H9 (cell line): Measurements from ENCODE around the gene VASH2. TPM values are rescaled to one million over a fixed set of nuclear protein-coding genes. Genes with fewer than 3 reads are reported as not detected.

Experiments
- DNase-seq: peaks from one replicate; pipeline ENCODE4 v3.0.0-alpha.2; 2017
- H2AFZ ChIP-seq: one replicate; pipeline ENCODE4 v1.6.1; 2013; ENCODE audit warnings: mild to moderate bottlenecking, low read length, control low read depth, moderate library complexity
- H2AK5ac ChIP-seq: 2 replicates; pipeline ENCODE4 v1.6.1; 2013; ENCODE audit warnings: low read length, control low read depth, mixed read lengths; ENCODE audit not compliant: insufficient read length
- H2BK120ac ChIP-seq: one replicate; pipeline ENCODE4 v1.6.1; 2013; ENCODE audit warnings: low read depth, mild to moderate bottlenecking, low read length, control low read depth, inconsistent platforms; ENCODE audit not compliant: poor library complexity, severe bottlenecking
- H2BK12ac ChIP-seq: 2 replicates; pipeline ENCODE4 v1.6.1; 2013; ENCODE audit warnings: low read length, control low read depth, mixed read lengths, low read depth; ENCODE audit not compliant: insufficient read length
- H2BK15ac ChIP-seq: 2 replicates; pipeline ENCODE4 v1.6.1; 2013; ENCODE audit warnings: low read depth, low read length, control low read depth
- H2BK20ac ChIP-seq: one replicate; pipeline ENCODE4 v1.6.1; 2013; ENCODE audit warnings: low read depth, mild to moderate bottlenecking, low read length, control low read depth, inconsistent platforms; ENCODE audit not compliant: poor library complexity, severe bottlenecking
- H2BK5ac ChIP-seq: 2 replicates; pipeline ENCODE4 v1.6.1; 2013; ENCODE audit warnings: low read length, control low read depth, mixed read lengths; ENCODE audit not compliant: insufficient read length
- H3K14ac ChIP-seq: 2 replicates; pipeline ENCODE4 v1.6.1; 2013; ENCODE audit warnings: low read length, control low read depth; ENCODE audit not compliant: insufficient read depth
- H3K18ac ChIP-seq: 2 replicates; pipeline ENCODE4 v1.6.1; 2013; ENCODE audit warnings: low read depth, mild to moderate bottlenecking, mixed read lengths, low read length, control low read depth; ENCODE audit not compliant: insufficient read length
- H3K23ac ChIP-seq: 2 replicates; pipeline ENCODE4 v1.6.1; 2013; ENCODE audit warnings: low read length, control low read depth, mixed read lengths, low read depth; ENCODE audit not compliant: insufficient read length
- H3K23me2 ChIP-seq: 2 replicates; pipeline ENCODE4 v1.6.1; 2013; ENCODE audit warnings: low read depth, mild to moderate bottlenecking, mixed read lengths, low read length, control low read depth; ENCODE audit not compliant: insufficient read length, poor library complexity, severe bottlenecking
- H3K27ac ChIP-seq: 2 replicates; pipeline ENCODE4 v1.5.1; 2013; ENCODE audit warnings: low read length, control low read depth, mixed read lengths, low read depth; ENCODE audit not compliant: insufficient read length
- H3K27me3 ChIP-seq: 2 replicates; pipeline ENCODE4 v1.6.1; 2013; ENCODE audit warnings: low read length, control low read depth, inconsistent platforms; ENCODE audit not compliant: insufficient read depth
- H3K4ac ChIP-seq: 2 replicates; pipeline ENCODE4 v1.6.1; 2013; ENCODE audit warnings: low read depth, mild to moderate bottlenecking, control low read depth, inconsistent platforms, low read length, moderate library complexity
- H3K4me1 ChIP-seq: 2 replicates; pipeline ENCODE4 v1.6.1; 2013; ENCODE audit warnings: low read length, control low read depth, inconsistent platforms; ENCODE audit not compliant: insufficient read depth
- H3K4me2 ChIP-seq: 2 replicates; pipeline ENCODE4 v1.6.1; 2013; ENCODE audit warnings: low read length, control low read depth, mixed read lengths; ENCODE audit not compliant: insufficient read length, insufficient read depth
- H3K56ac ChIP-seq: 2 replicates; pipeline ENCODE4 v1.6.1; 2013; ENCODE audit warnings: low read depth, mild to moderate bottlenecking, mixed read lengths, low read length, control low read depth; ENCODE audit not compliant: insufficient read length
- H3K79me1 ChIP-seq: 2 replicates; pipeline ENCODE4 v1.6.1; 2013; ENCODE audit warnings: low read depth, mild to moderate bottlenecking, moderate library complexity, low read length, control low read depth, inconsistent platforms; ENCODE audit not compliant: insufficient read depth, poor library complexity, severe bottlenecking
- H3K79me2 ChIP-seq: 2 replicates; pipeline ENCODE4 v1.6.1; 2013; ENCODE audit warnings: low read length, control low read depth, inconsistent platforms; ENCODE audit not compliant: insufficient read depth
- H3K9ac ChIP-seq: 2 replicates; pipeline ENCODE4 v1.6.1; 2013; ENCODE audit warnings: low read length, control low read depth, mixed read lengths; ENCODE audit not compliant: insufficient read length; ENCODE audit errors: extremely low read depth
- H3K9me3 ChIP-seq: one replicate; pipeline ENCODE4 v1.6.1; 2013; ENCODE audit warnings: low read depth, low read length, inconsistent platforms; ENCODE audit not compliant: control insufficient read depth
- H3T11ph ChIP-seq: one replicate; pipeline ENCODE4 v1.6.1; 2013; ENCODE audit warnings: mild to moderate bottlenecking, low read length, control low read depth, inconsistent platforms
- H4K20me1 ChIP-seq: one replicate; pipeline ENCODE4 v1.6.1; 2013; ENCODE audit not compliant: control insufficient read depth, insufficient read length, insufficient read depth
- H4K5ac ChIP-seq: 2 replicates; pipeline ENCODE4 v1.6.1; 2013; ENCODE audit warnings: low read depth, mild to moderate bottlenecking, mixed read lengths, low read length, control low read depth; ENCODE audit not compliant: insufficient read length
- H4K8ac ChIP-seq: replicated peaks from 2 replicates; pipeline ENCODE4 v1.6.1; 2013; ENCODE audit warnings: low read length, control low read depth, mixed read lengths, low read depth; ENCODE audit not compliant: insufficient read length
- H4K91ac ChIP-seq: 2 replicates; pipeline ENCODE4 v1.6.1; 2013; ENCODE audit warnings: low read depth, mild to moderate bottlenecking, moderate library complexity, mixed read lengths, low read length, control low read depth; ENCODE audit not compliant: insufficient read length
- H3K27ac Mint-ChIP-seq, 3 experiments: 2 replicates in 2 of 3; 3 replicates in 1 of 3; pipeline ENCODE4 v1.8.0; 2020 to 2021; ENCODE audit warnings: mixed read lengths in 3 of 3, mild to moderate bottlenecking in 1 of 3, moderate library complexity in 1 of 3
- H3K27me3 Mint-ChIP-seq: 2 replicates; pipeline ENCODE4 v1.8.0; 2021; ENCODE audit warnings: low read depth, mild to moderate bottlenecking, moderate library complexity, mixed read lengths
- H3K36me3 Mint-ChIP-seq, 3 experiments: 2 replicates in 2 of 3; 3 replicates in 1 of 3; pipeline ENCODE4 v1.8.0; 2020 to 2021; ENCODE audit warnings: low read depth in 3 of 3, mixed read lengths in 3 of 3; ENCODE audit not compliant: insufficient read depth in 1 of 3
- H3K4me1 Mint-ChIP-seq, 2 experiments: 2 replicates each; pipeline ENCODE4 v1.8.0; 2020; ENCODE audit warnings: mixed read lengths in 2 of 2
- H3K4me3 Mint-ChIP-seq, 2 experiments: 2 replicates in 1 of 2; 3 replicates in 1 of 2; pipeline ENCODE4 v1.8.0; 2020 to 2021; ENCODE audit warnings: mild to moderate bottlenecking in 2 of 2, mixed read lengths in 2 of 2, moderate library complexity in 1 of 2
- H3K9me3 Mint-ChIP-seq, 2 experiments: 2 replicates in 1 of 2; 3 replicates in 1 of 2; pipeline ENCODE4 v1.8.0; 2020; ENCODE audit warnings: mild to moderate bottlenecking in 2 of 2, mixed read lengths in 2 of 2, moderate library complexity in 1 of 2
- CTCF ChIP-seq: fragments of 200-600 bp; sonication (generic); conservative IDR thresholded peaks from 3 replicates; pipeline ENCODE4 v1.8.0; 2021; ENCODE audit warnings: antibody characterized with exemption, mild to moderate bottlenecking
- WGBS: extraction: QIAGEN DNeasy Blood & Tissue Kit; methylation state at CpG from one replicate; pipeline ENCODE4 v1.1.7; 2013; ENCODE audit warnings: missing lambda C conversion rate, low lambda C conversion rate, mixed read lengths; ENCODE audit not compliant: insufficient read length; ENCODE audit errors: extremely low coverage; 5-methylcytosine and 5-hydroxymethylcytosine counted together
- total RNA-seq: library from RNA; stranded (reverse); gene quantifications from 2 replicates; pipeline ENCODE4 v1.2.1, GENCODE V29; 2021

The VASH2 gene
- total RNA-seq, 1 experiment from 2014 or later, result 76.1 TPM

GRCh38 chr1:212953321-212953720, 3.0 kb downstream of the VASH2 start:
- Histone ChIP-seq H3K18ac (no peak overlapping the region), H3K56ac (no peak overlapping the region), H3K79me1 (peaks cover 7% of the 10 kb centered on the region), H2BK20ac (no peak overlapping the region), H3T11ph (no peak overlapping the region), H3K14ac (no peak overlapping the region), H2BK120ac (no peak overlapping the region), H3K9ac (no peak overlapping the region), H3K27ac (no peak overlapping the region), H4K91ac (no peak overlapping the region), H3K4me1 (peaks cover 3% of the 10 kb centered on the region; the same call in 1 of the 2 replicates), H3K79me2 (peaks cover 11% of the 10 kb centered on the region; the same call in 1 of the 2 replicates), H4K20me1 (peaks cover 2% of the 10 kb centered on the region), H3K4me2 (peak overlapping the region; percentile 28), H2AFZ (no peak overlapping the region), H3K27me3 (no peaks in the 10 kb centered on the region), H2BK12ac (no peak overlapping the region), H2BK5ac (no peak overlapping the region), H2BK15ac (no peak overlapping the region), H4K5ac (no peak overlapping the region), H3K4ac (no peak overlapping the region), H3K23ac (no peak overlapping the region), H4K8ac (no peak overlapping the region), H3K9me3 (no peaks in the 10 kb centered on the region), H3K23me2 (peaks cover 14% of the 10 kb centered on the region), H2AK5ac (no peak overlapping the region)
- Mint-ChIP-seq H3K4me3 (peak overlapping the region; percentile 82 to 93), H3K9me3 (peaks cover 5% of the 10 kb centered on the region in 2 experiments; a peak in 4 of 5 replicates), H3K27ac (peak overlapping the region in 2 of 3 experiments; percentile 21 to 60; a peak in 4 of 7 replicates), H3K4me1 (peaks cover 50 to 53% of the 10 kb centered on the region in 2 experiments), H3K27me3 (peaks cover 19% of the 10 kb centered on the region), H3K36me3 (peaks cover 51 to 65% (median 53%) of the 10 kb centered on the region in 3 experiments)
- no peak for DNase-seq
- TF ChIP-seq CTCF, result no peak
- WGBS, result no CpG with 5 or more reads among the region's 3 CpGs
